ENCODE results near the gene ZFAND6.

GRCh38 chr15:80120636-80121035, 61.2 kb downstream of the ZFAND6 start:
- TF ChIP-seq CTCF (conservative IDR thresholded peaks at IDR 0.05; ENCODE audit: low read length) (no peak), EZH2phosphoT487 (IDR thresholded peaks at IDR 0.05; ENCODE audit: borderline replicate concordance, low read depth, low read length) (no peak)

Data from OCI-LY7 (cell line).